Keratinocyte (primary cell): ENCODE results near the gene TIAM2.

ENCODE experiments used
- EZH2 ChIP-seq: IDR thresholded peaks from one replicate; pipeline ENCODE4 v1.6.1; 2012; ENCODE audit warnings: inconsistent platforms, mild to moderate bottlenecking, low read length, moderate library complexity
- TF ChIP-seq, protein P1 (sequence below), 3 experiments: IDR thresholded peaks in 1 of 3; conservative IDR thresholded peaks in 1 of 3; optimal IDR thresholded peaks in 1 of 3; 2 replicates in 2 of 3; 3 replicates in 1 of 3; pipeline versions ENCODE3 to v1.5.1; 2011; ENCODE audit warnings: low read length in 3 of 3, mild to moderate bottlenecking in 3 of 3, moderate library complexity in 2 of 3, control low read depth in 1 of 3, inconsistent platforms in 1 of 3; ENCODE audit not compliant: insufficient read depth in 2 of 3; ENCODE audit errors: extremely low read depth in 1 of 3

DNA sequence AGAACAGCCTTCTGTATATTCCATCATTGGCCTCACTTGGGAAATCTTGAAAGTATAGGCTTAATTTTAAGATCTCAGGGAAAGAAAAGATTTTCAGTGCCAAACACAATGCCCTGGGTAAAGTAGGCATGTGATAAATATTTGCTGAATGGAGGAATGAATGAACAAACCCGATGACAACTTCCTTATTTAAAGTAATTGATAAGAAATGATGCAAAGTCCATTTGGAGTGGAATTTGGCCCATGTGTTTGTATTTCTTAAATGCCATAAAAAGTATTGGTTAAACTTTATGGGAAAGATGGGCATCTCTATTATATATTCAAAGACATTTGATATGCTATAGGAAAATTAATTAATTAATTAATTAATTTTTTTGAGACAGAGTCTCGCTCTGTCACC is 3.7 kb downstream of the TIAM2 start:
- no peak for TF ChIP-seq EZH2
- TF ChIP-seq, protein P1, sequence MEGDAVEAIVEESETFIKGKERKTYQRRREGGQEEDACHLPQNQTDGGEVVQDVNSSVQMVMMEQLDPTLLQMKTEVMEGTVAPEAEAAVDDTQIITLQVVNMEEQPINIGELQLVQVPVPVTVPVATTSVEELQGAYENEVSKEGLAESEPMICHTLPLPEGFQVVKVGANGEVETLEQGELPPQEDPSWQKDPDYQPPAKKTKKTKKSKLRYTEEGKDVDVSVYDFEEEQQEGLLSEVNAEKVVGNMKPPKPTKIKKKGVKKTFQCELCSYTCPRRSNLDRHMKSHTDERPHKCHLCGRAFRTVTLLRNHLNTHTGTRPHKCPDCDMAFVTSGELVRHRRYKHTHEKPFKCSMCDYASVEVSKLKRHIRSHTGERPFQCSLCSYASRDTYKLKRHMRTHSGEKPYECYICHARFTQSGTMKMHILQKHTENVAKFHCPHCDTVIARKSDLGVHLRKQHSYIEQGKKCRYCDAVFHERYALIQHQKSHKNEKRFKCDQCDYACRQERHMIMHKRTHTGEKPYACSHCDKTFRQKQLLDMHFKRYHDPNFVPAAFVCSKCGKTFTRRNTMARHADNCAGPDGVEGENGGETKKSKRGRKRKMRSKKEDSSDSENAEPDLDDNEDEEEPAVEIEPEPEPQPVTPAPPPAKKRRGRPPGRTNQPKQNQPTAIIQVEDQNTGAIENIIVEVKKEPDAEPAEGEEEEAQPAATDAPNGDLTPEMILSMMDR (optimal IDR thresholded peaks at IDR 0.05 in 1 of 3, IDR thresholded peaks at IDR 0.05 in 1 of 3, conservative IDR thresholded peaks at IDR 0.05 in 1 of 3; ENCODE audit: extremely low read depth in 1 of 3, insufficient read depth in 2 of 3, low read length in 3 of 3): no peak
